ENCODE results near the gene TECTA.
"Not testable (repeated sequence)": the region's sequence is repeated elsewhere in the genome, so short reads cannot be mapped to it uniquely, and the experiment has no call there.

Gene TECTA

GRCh38 chr11:121235057-121235456 lies 134.0 kb downstream of the TECTA start:
- no peak for DNase-seq

- peak; percentile 38 for DNase-seq
Observed at GRCh38 chr11:121236115-121237001, 135.3 kb downstream of the TECTA start.

- DNase-seq: not testable (repeated sequence)
Observed at GRCh38 chr11:121237247-121237646, 136.2 kb downstream of the TECTA start.

GRCh38 chr11:121237686-121238658 lies 136.9 kb downstream of the TECTA start:
- no peak for DNase-seq

- DNase-seq: peak; percentile 49
Observed at GRCh38 chr11:121238956-121239355, 137.9 kb downstream of the TECTA start.

GRCh38 chr11:121240001-121240400 lies 139.0 kb downstream of the TECTA start:
- DNase-seq: not testable (repeated sequence)

GRCh38 chr11:121240650-121241303 lies 139.7 kb downstream of the TECTA start:
- no peak for DNase-seq

Measured in eye (tissue), 1 donor.